ENCODE results near the gene MIA.
A peak's percentile ranks its signal among the peaks of the same experiment; 100 is the strongest.
"Not testable (repeated sequence)": the region's sequence is repeated elsewhere in the genome, so short reads cannot be mapped to it uniquely, and the experiment has no call there.

The MIA gene

GRCh38 chr19:40777937-40778705, 2.8 kb downstream of the MIA start, which contains the start of gene RAB4B:
Gene RAB4B (plus strand): TSS chr19:40778247. CDS start chr19:40778376, 129 bp downstream.
- peak; percentile 99 to 100 for DNase-seq (ENCODE audit: low read depth in 2 of 2, low spot score in 1 of 2)

GRCh38 chr19:40778706-40779284, 3.5 kb downstream of the MIA start:
- no peak for DNase-seq (ENCODE audit: low read depth in 2 of 2, low spot score in 1 of 2)

- no peak for DNase-seq (ENCODE audit: low read depth in 2 of 2, low spot score in 1 of 2)
These were observed 5.3 kb downstream of the MIA start for GRCh38 chr19:40780582-40780981.

GRCh38 chr19:40781140-40781539, 5.8 kb downstream of the MIA start:
- DNase-seq (ENCODE audit: low read depth in 2 of 2, low spot score in 1 of 2), result no peak

- no peak for DNase-seq (ENCODE audit: low read depth in 2 of 2, low spot score in 1 of 2)
These were observed 8.4 kb downstream of the MIA start for GRCh38 chr19:40783711-40784110.

GRCh38 chr19:40784146-40784545, 8.8 kb downstream of the MIA start:
- not testable (repeated sequence) for DNase-seq (ENCODE audit: low read depth in 2 of 2, low spot score in 1 of 2)

GRCh38 chr19:40785526-40785925, 10.2 kb downstream of the MIA start:
- no peak for DNase-seq (ENCODE audit: low read depth in 2 of 2, low spot score in 1 of 2)

- no peak for DNase-seq (ENCODE audit: low read depth in 2 of 2, low spot score in 1 of 2)
These were observed 11.0 kb downstream of the MIA start for GRCh38 chr19:40786060-40787037.

- DNase-seq (ENCODE audit: low read depth in 2 of 2, low spot score in 1 of 2), result no peak
These were observed 16.0 kb downstream of the MIA start for GRCh38 chr19:40791349-40791748.

GRCh38 chr19:40791996-40792395, 16.7 kb downstream of the MIA start:
- DNase-seq (ENCODE audit: low read depth in 2 of 2, low spot score in 1 of 2), result no peak

- DNase-seq (ENCODE audit: low read depth in 2 of 2, low spot score in 1 of 2), result no peak
These were observed 22.0 kb downstream of the MIA start for GRCh38 chr19:40797166-40797962.

- DNase-seq (ENCODE audit: low read depth in 2 of 2, low spot score in 1 of 2), result peak in 1 of 2 donors; percentile 49
These were observed 22.8 kb downstream of the MIA start for GRCh38 chr19:40797963-40798682.

- DNase-seq (ENCODE audit: low read depth in 2 of 2, low spot score in 1 of 2), result peak; percentile 100
These were observed 23.6 kb downstream of the MIA start, which contains the start of gene EGLN2 for GRCh38 chr19:40798683-40799557. Gene EGLN2 (plus strand): TSS chr19:40799191. CDS start chr19:40800573, 1,382 bp downstream.

- no peak for DNase-seq (ENCODE audit: low read depth in 2 of 2, low spot score in 1 of 2)
These were observed 24.4 kb downstream of the MIA start for GRCh38 chr19:40799558-40800338.

- DNase-seq (ENCODE audit: low read depth in 2 of 2, low spot score in 1 of 2), result no peak
These were observed 25.1 kb downstream of the MIA start for GRCh38 chr19:40800339-40800996.

- DNase-seq (ENCODE audit: low read depth in 2 of 2, low spot score in 1 of 2), result no peak
These were observed 25.7 kb downstream of the MIA start for GRCh38 chr19:40800997-40801377.

GRCh38 chr19:40801426-40802299, 26.3 kb downstream of the MIA start:
- no peak for DNase-seq (ENCODE audit: low read depth in 2 of 2, low spot score in 1 of 2)

Measured in stimulated activated CD8-positive, alpha-beta memory T cell treated with anti-CD3 and anti-CD28 coated beads, Interleukin-4, amount 100 ng/mL, for 1 hour (primary cell).